ENCODE data around the gene LTF.

DNA sequence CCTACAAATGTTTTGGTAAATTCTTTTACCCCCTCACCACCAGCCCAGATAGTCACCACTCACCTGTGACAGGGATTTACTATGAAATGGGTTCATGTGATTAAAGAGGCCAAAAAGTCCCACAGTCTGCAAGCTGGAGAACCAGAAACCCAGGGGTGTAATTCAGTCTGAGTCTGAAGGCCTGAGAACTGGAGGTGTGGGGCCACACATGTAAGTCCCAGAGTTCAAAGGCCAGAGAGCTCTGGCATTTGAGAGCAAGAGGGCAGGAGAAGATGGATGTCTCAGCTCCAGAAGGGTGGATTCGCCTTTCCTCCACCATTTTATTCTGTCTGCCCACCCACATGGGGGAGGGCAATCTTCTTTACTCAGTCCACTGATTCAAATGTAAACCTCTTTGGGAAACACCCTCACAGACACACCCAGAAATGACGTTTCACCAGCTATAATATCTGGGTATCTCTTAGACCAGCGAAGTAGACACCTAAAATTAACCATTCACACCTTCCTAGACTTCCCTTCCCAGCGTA is 45.0 kb upstream of the LTF start:
- TF ChIP-seq, protein P1, sequence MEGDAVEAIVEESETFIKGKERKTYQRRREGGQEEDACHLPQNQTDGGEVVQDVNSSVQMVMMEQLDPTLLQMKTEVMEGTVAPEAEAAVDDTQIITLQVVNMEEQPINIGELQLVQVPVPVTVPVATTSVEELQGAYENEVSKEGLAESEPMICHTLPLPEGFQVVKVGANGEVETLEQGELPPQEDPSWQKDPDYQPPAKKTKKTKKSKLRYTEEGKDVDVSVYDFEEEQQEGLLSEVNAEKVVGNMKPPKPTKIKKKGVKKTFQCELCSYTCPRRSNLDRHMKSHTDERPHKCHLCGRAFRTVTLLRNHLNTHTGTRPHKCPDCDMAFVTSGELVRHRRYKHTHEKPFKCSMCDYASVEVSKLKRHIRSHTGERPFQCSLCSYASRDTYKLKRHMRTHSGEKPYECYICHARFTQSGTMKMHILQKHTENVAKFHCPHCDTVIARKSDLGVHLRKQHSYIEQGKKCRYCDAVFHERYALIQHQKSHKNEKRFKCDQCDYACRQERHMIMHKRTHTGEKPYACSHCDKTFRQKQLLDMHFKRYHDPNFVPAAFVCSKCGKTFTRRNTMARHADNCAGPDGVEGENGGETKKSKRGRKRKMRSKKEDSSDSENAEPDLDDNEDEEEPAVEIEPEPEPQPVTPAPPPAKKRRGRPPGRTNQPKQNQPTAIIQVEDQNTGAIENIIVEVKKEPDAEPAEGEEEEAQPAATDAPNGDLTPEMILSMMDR (IDR thresholded peaks at IDR 0.05; ENCODE audit: insufficient read depth, low read depth, low read length): no peak
- no peak for TF ChIP-seq EZH2 (IDR thresholded peaks at IDR 0.05; ENCODE audit: insufficient read depth, low read length)

All from astrocyte (in vitro differentiated cells and primary cell).